ENCODE results near the gene VPS25.
A peak's percentile ranks its signal among the peaks of the same experiment; 100 is the strongest.

Gene VPS25

GRCh38 chr17:42796066-42796758 lies 23.0 kb downstream of the VPS25 start:
- no peak for DNase-seq

GRCh38 chr17:42797067-42798007 lies 24.1 kb downstream of the VPS25 start:
- no peak for DNase-seq

DNA sequence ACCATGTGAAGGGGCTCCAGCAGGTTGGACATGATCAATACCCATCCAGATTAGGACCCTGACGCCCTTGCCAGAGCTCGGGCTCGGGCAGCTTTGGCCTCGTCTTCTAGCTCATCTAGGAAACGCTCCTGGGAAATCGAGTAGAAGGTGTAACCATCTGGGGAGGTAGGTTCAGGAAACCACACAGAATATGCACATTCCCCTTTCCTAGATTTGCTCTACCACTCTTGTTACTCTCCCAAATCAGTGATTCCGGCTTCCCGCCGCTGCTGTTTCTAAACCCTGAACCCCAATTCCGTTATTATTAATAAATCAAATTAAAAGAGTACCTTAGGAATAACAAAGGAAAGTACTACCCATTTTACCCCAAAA lies 24.7 kb downstream of the VPS25 start:
- DNase-seq = no peak

DNA sequence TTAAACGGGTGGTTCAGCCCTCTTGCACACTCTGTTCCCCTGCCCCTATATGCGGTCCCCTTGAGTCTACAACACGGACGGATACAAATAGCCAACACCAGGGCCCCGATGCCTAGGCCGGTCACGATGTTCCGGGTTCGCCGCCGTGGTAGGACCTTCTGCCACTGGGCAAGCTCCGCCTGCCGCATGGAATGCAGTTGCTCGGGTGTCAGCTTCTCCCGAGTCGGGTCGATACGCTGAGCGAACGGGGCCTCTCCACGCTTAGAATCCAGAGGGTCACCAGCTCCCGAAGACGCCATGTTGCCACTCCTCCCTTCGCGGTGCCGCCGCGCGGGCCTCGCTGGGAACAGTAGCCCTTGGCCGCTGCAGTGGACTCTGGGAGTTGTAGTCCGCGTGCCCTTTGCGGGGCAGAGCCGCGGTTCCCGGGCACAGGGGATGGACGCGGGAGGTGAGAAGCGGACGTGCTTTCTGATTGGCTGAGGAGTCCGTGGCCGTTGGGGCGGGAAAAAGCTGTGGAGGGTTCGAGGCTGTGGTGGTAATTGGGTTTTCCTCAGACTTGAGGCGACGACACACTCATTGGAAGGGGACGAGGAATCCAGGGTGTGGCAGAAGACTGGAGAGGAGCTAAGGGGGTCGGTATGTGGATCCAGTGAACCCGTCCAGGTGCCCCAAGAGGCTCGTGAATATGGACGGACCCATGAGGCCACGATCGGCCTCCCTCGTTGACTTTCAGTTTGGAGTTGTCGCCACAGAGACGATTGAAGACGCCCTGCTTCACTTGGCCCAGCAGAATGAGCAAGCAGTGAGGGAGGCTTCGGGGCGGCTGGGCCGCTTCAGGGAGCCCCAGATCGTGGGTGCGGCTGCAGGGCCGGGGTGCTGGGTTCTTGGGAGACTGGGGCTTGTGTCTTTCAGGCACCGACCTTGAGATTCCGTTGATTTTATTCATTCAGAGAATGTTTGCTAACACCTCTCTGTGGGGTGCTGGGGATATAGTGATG lies 25.4 kb downstream of the VPS25 start, which contains the start of the genes CNTD1 and COA3:
Gene CNTD1 (plus strand): TSS at position 479 of the 998 bp plus-strand sequence. CDS start 207 bp downstream, at position 686.
Gene COA3 (minus strand): TSS at position 322 of the 998 bp plus-strand sequence. CDS start 23 bp downstream, at position 299.
- peak; percentile 28 to 61 (median 47) for DNase-seq

DNA sequence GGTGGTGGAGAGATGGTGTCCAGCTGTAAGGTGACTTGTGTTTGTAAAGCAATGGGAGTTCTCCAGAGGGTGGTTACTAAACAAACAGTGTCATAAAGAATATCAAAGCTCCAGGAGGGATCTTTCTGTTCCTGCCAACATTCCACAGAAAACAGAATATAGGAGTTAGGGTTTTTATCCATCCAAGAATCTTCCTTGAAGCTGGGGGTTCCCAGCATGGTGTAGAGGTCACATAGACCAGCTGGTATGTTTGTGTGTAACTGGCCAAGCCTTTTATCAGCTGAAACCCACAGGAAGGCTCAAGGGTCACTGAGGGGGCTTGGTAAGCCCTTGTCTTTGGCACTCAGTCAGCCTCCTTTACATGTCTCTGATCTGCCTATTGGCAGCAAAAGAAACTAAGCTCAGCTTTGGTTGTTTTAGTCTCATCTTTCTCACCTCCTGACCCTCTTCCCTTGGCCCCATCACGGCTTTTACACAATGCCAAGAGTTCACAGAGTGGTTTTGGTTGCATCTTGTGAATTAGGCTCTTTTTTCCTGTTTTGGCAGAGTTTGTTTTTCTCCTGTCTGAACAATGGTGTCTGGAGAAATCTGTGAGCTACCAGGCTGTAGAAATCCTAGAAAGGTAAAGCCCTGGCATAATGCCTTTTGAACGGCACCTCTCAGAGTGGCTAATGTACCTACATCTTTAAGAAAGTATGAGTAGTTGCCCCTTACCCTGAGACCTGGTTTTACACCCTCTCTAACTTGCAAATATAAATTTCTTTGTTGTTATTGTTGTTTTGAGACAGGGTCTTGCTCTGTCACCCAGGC lies 30.0 kb downstream of the VPS25 start:
- no peak for DNase-seq

DNA sequence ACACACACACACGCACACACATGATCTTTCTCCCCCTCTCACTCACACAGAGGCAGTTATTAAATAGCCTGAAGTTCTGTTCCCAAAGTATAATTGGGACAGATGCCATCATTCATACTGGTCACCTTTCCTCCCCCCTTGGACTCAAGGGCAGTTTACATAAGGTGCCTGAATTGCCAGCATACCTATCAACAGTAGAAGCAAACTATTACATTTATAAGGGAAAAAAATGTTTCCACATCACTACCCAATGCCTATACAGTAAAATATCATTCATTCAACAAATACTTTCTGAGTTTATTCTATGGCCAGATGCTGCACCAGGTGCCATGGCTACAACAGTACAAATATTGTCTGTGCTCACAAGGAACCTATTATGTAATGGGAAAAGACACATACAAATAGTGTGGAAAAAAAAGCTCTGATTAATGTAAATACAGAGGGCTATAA lies 31.7 kb downstream of the VPS25 start:
- DNase-seq = no peak

- no peak for DNase-seq
Observed at GRCh38 chr17:42806249-42806648, 33.0 kb downstream of the VPS25 start.

DNA sequence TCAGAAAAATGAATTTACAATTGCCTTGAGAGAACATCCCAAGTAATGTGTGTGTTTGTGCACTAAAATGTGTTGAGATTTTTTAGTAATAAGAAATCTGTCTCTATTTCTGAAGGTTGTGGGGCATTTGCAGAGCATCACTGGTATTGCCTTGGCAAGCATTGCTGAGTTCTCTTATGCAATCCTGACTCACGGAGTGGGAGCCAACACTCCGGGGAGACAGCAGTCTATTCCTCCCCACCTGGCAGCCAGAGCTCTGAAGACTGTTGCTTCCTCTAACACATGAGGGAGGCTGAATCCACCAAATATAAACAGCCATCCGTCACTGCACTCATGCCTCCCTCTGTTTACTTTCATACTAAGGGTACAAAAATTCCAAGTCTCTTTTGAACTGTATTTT lies 36.0 kb downstream of the VPS25 start:
- DNase-seq = no peak

DNA sequence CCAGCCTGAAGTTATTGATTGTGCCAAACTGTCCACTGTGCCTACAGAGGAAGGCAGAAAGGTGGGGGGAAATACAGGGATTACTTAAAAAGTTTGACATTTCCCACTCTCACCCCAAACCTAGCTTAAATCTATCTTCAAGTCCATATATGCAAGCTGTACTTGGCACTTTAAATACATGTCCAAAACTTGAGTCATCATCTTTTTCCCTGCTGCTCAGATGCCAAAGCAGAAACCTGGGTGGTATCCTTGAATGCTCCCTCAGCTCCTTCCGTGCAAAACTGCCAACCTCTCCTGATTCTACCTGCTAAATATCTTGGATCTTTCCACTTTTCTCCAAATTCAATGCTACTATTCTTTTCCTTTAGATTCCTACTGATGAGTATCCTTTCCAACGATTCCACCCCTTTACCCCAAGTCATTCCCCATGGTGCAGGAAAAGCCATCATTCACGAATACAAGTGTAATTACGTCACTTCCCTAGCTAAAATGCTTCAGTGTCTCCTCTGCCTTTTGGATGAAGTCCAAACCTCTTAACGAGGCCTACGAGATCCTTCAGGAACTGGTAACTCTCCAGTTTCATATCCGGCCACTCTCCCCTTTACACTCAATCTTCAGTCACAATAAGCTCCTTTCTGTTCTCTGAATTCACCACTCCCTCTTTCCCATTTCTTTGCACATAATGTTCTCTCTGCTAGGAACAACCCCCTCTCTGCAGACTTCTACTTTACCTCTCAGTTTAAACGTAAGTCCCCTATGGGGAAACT lies 41.6 kb downstream of the VPS25 start:
- DNase-seq = no peak

GRCh38 chr17:42817866-42818265 lies 44.6 kb downstream of the VPS25 start:
- no peak for DNase-seq

DNA sequence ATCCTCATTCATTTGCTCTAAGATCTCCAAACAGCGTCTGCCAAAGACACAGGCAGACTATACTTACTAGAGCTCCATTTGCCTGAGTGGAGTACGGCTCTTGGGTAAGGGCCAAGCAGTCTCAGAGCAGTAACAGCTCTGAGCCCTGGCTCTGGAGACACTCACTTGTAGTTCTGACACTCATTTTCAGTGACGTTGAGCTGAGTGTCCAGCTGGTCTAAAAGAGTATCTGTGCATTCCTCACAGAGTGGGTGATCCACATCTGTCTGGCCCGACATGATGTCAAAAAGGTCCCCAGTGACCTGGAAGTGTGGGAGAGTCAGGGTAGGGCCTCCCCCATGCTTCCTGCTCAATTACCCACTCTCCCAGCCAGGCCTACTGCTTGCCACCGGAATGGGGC lies 45.1 kb downstream of the VPS25 start:
- no peak for DNase-seq

DNA sequence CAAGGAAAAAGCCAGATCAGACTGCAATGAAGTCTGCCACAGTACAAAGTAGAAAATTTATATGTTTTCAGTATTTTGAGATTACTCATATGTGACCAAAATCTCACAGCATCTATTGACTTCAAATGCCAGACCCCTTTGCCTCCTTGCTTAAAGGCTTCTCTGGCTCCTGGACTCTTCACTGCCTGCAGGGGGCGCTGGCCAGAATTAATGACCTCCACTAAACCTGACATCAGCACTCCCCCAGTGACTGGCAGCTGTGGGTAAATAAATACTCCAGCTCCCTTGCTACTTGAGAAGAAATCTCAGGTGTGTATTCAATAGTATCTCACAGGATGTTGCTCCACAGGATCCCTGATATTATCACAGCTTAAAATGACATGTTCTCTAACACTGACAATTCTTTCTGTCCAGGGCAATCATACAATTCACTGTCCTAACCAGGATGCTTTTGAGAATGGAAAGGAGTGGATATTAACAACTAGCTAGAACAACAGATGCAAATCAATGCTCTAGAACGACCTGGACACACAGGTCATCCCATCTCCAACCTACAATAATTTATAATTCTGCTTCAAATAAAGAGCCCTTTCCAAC lies 46.8 kb downstream of the VPS25 start:
- peak in 5 of 6 experiments; percentile 16 to 50 (median 30) for DNase-seq

GRCh38 chr17:42821176-42821575 lies 47.9 kb downstream of the VPS25 start:
- no peak for DNase-seq

GRCh38 chr17:42827472-42827871 lies 54.2 kb downstream of the VPS25 start:
- DNase-seq = no peak

All from stimulated activated naive CD4-positive, alpha-beta T cell (primary cell).